WTC11 (cell line): ENCODE data around the gene UBN1. TPM values are rescaled to one million over a fixed set of nuclear protein-coding genes. Genes with fewer than 3 reads are reported as not detected.

Experiments used
- ATAC-seq: fragments of 200-7000 bp; cut with Tn5 transposase; 2 replicates; pipeline ENCODE4 v1.10.0; 2021; ENCODE audit warnings: mild to moderate bottlenecking, moderate library complexity
- CTCF ChIA-PET: fragments of 300-600 bp; sonication (Branson Sonifier 250); formaldehyde crosslinking; loops from one replicate; lab custom pipeline; 2021; ENCODE audit warnings: antibody characterized with exemption; lab: Charles Lee
- POLR2A ChIA-PET: fragments of 350-600 bp; sonication (Branson Sonifier 250); formaldehyde crosslinking; loops from one replicate; lab custom pipeline; 2021; ENCODE audit warnings: antibody characterized with exemption; lab: Charles Lee
- DNase-seq: peaks from one replicate; pipeline ENCODE4 v3.0.0; 2021; ENCODE audit warnings: low spot score
- H3K27ac Mint-ChIP-seq: 2 replicates; pipeline ENCODE4 v1.8.0; 2021; ENCODE audit warnings: mixed read lengths
- H3K27me3 Mint-ChIP-seq: 2 replicates; pipeline ENCODE4 v1.8.0; 2021; ENCODE audit warnings: low read depth, mild to moderate bottlenecking, moderate library complexity, mixed read lengths
- H3K36me3 Mint-ChIP-seq: 2 replicates; pipeline ENCODE4 v1.8.0; 2021; ENCODE audit warnings: mixed read lengths
- H3K4me1 Mint-ChIP-seq: 2 replicates; pipeline ENCODE4 v1.8.0; 2022; ENCODE audit warnings: mixed read lengths
- H3K4me3 Mint-ChIP-seq: 2 replicates; pipeline ENCODE4 v1.8.0; 2021; ENCODE audit warnings: mild to moderate bottlenecking, moderate library complexity, mixed read lengths
- H3K9me3 Mint-ChIP-seq: 2 replicates; pipeline ENCODE4 v1.8.0; 2021; ENCODE audit warnings: mixed read lengths
- ATF1 ChIP-seq: sonication (generic); formaldehyde crosslinking; IDR thresholded peaks from 2 replicates; pipeline ENCODE4 v1.8.1; 2023; ENCODE audit warnings: mild to moderate bottlenecking, moderate library complexity, missing genetic modification reagents
- ATF3 ChIP-seq: sonication (generic); formaldehyde crosslinking; conservative IDR thresholded peaks from 2 replicates; pipeline ENCODE4 v1.8.1; 2022; ENCODE audit warnings: mild to moderate bottlenecking, missing genetic modification reagents
- ERG ChIP-seq: fragments of 250-450 bp; sonication (Bioruptor Pico); IDR thresholded peaks from 2 replicates; pipeline ENCODE4 v1.8.0; 2021; ENCODE audit warnings: mild to moderate bottlenecking
- FOXP4 ChIP-seq: sonication (generic); formaldehyde crosslinking; IDR thresholded peaks from 2 replicates; pipeline ENCODE4 v1.8.0; 2022; ENCODE audit warnings: mild to moderate bottlenecking, missing genetic modification reagents
- GABPB1 ChIP-seq: sonication (generic); formaldehyde crosslinking; IDR thresholded peaks from 2 replicates; pipeline ENCODE4 v1.8.1; 2023; ENCODE audit warnings: mild to moderate bottlenecking, missing genetic modification reagents
- GTF2I ChIP-seq: fragments of 250-450 bp; sonication (Bioruptor Pico); conservative IDR thresholded peaks from 2 replicates; pipeline ENCODE4 v1.4.0; 2021; ENCODE audit warnings: mild to moderate bottlenecking
- JAZF1 ChIP-seq: fragments of 250-450 bp; sonication (Bioruptor Pico); IDR thresholded peaks from 2 replicates; pipeline ENCODE4 v1.9.0; 2021; ENCODE audit warnings: moderate library complexity, mild to moderate bottlenecking, inconsistent platforms
- OVOL2 ChIP-seq: fragments of 250-450 bp; sonication (Bioruptor Pico); IDR thresholded peaks from 2 replicates; pipeline ENCODE4 v1.9.0; 2021; ENCODE audit warnings: mild to moderate bottlenecking, borderline replicate concordance
- STAT6 ChIP-seq: sonication (generic); formaldehyde crosslinking; conservative IDR thresholded peaks from 2 replicates; pipeline ENCODE4 v1.8.1; 2023; ENCODE audit warnings: mild to moderate bottlenecking, low read depth, missing genetic modification reagents, moderate library complexity
- TCF7 ChIP-seq: sonication (generic); formaldehyde crosslinking; IDR thresholded peaks from 2 replicates; pipeline ENCODE4 v1.8.0; 2022; ENCODE audit warnings: mild to moderate bottlenecking, low read depth, missing genetic modification reagents, moderate library complexity
- ZNF121 ChIP-seq: sonication (generic); formaldehyde crosslinking; IDR thresholded peaks from 2 replicates; pipeline ENCODE4 v1.8.0; 2023; ENCODE audit warnings: missing genetic modification reagents
- ZNF281 ChIP-seq: sonication (generic); formaldehyde crosslinking; IDR thresholded peaks from 2 replicates; pipeline ENCODE4 v1.8.0; 2023; ENCODE audit warnings: mild to moderate bottlenecking, missing genetic modification reagents
- ZNF425 ChIP-seq: fragments of 250-450 bp; sonication (Bioruptor Pico); conservative IDR thresholded peaks from 2 replicates; pipeline ENCODE4 v1.9.0; 2021; ENCODE audit warnings: mild to moderate bottlenecking
- ZNF532 ChIP-seq: fragments of 250-450 bp; sonication (Bioruptor Pico); IDR thresholded peaks from 2 replicates; pipeline ENCODE4 v1.9.0; 2021; ENCODE audit warnings: mild to moderate bottlenecking, borderline replicate concordance
- total RNA-seq: library from RNA; stranded (reverse); gene quantifications from 3 replicates; pipeline ENCODE4 v1.2.3, GENCODE V29; 2021

Gene UBN1
- total RNA-seq, 1 experiment from 2014 or later, result 38.5 TPM

- TF ChIP-seq STAT6 (CRISPR knock-in tag) (no peak), ERG (no peak), JAZF1 (CRISPR knock-in tag) (no peak), ATF3 (CRISPR knock-in tag) (no peak), FOXP4 (CRISPR knock-in tag) (no peak), ZNF121 (no peak)
Measured at GRCh38 chr16:4898811-4899473, 51.7 kb downstream of the UBN1 start (continued).

- Mint-ChIP-seq H3K4me3 (no peak overlapping the region), H3K9me3 (peaks cover 6% of the 10 kb centered on the region), H3K27me3 (no peaks in the 10 kb centered on the region), H3K4me1 (no peaks in the 10 kb centered on the region), H3K36me3 (peaks cover 32% of the 10 kb centered on the region), H3K27ac (no peak overlapping the region; the same call in 1 of the 2 replicates)
- no peak for TF ChIP-seq ZNF281 (CRISPR knock-in tag)
- TF ChIP-seq GTF2I (CRISPR knock-in tag), result no peak
- no peak for TF ChIP-seq OVOL2 (CRISPR knock-in tag)
- no peak for TF ChIP-seq GABPB1 (CRISPR knock-in tag)
- TF ChIP-seq TCF7, result no peak
- no peak for TF ChIP-seq ATF1 (CRISPR knock-in tag)
- no peak for TF ChIP-seq ZNF532 (CRISPR knock-in tag)
- TF ChIP-seq ZNF425 (CRISPR knock-in tag), result no peak
- ATAC-seq, result no peak
- CTCF ChIA-PET, result no interaction called here
- no peak for DNase-seq
- POLR2A ChIA-PET, result no interaction called here
Measured at GRCh38 chr16:4899474-4899846, 52.2 kb downstream of the UBN1 start.
